Measurements from ENCODE around the gene DOCK7. TPM values are rescaled to one million over a fixed set of nuclear protein-coding genes. Genes with fewer than 3 reads are reported as not detected.

Gene DOCK7, protein sequence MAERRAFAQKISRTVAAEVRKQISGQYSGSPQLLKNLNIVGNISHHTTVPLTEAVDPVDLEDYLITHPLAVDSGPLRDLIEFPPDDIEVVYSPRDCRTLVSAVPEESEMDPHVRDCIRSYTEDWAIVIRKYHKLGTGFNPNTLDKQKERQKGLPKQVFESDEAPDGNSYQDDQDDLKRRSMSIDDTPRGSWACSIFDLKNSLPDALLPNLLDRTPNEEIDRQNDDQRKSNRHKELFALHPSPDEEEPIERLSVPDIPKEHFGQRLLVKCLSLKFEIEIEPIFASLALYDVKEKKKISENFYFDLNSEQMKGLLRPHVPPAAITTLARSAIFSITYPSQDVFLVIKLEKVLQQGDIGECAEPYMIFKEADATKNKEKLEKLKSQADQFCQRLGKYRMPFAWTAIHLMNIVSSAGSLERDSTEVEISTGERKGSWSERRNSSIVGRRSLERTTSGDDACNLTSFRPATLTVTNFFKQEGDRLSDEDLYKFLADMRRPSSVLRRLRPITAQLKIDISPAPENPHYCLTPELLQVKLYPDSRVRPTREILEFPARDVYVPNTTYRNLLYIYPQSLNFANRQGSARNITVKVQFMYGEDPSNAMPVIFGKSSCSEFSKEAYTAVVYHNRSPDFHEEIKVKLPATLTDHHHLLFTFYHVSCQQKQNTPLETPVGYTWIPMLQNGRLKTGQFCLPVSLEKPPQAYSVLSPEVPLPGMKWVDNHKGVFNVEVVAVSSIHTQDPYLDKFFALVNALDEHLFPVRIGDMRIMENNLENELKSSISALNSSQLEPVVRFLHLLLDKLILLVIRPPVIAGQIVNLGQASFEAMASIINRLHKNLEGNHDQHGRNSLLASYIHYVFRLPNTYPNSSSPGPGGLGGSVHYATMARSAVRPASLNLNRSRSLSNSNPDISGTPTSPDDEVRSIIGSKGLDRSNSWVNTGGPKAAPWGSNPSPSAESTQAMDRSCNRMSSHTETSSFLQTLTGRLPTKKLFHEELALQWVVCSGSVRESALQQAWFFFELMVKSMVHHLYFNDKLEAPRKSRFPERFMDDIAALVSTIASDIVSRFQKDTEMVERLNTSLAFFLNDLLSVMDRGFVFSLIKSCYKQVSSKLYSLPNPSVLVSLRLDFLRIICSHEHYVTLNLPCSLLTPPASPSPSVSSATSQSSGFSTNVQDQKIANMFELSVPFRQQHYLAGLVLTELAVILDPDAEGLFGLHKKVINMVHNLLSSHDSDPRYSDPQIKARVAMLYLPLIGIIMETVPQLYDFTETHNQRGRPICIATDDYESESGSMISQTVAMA (N-terminal part only)
- polyA plus RNA-seq (2013, experiment 1 of 2) = 28.9 TPM
- 26.1 TPM for polyA plus RNA-seq (2013, experiment 2 of 2)

DNA sequence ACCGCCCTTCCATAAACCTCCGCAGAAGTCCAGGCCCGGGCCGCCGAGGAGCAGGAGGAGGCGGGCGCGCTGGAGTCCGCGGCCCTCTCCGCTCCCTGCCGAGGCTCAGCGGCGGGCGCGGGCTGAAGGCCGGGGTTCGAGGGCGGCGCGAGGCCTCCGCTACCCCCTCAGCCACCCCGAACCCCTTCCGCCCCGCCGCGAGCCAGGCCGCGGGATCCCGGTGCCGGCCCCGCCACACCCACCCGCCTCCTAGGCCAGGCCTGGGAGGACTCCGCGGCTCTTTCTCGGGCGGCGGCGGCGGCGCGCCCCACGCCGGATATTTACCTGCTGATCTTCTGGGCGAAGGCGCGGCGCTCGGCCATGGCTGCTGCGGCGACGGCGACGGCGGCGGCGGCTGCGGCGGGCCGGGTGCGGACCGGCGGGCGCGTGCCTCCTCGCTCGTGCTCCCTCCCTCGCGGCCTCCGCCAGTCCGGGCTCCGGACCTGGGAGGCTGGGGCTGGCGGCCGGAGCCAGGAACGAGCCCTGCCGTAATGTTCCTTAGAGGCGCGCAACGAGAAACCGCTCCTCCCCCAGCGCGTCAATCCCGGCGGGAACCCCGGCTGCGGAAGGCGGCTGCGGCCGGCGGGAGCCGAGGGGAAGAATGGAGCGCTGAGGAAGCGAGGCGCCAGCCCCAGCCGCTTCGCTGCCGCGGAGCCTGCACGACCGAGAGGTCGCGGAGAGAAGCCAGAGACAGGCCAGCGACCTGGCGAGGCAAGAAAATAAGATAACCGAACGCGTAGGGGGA lies at the start of gene DOCK7:
TSS of gene DOCK7 (minus strand) at position 484 of the 784 bp plus-strand sequence. CDS start at position 362, 122 bp downstream.
- H3K27ac ChIP-seq (ENCODE audit: low read depth, low read length) = peak within 1 kb of the TSS; percentile 82
- WGBS = under 1% methylated on average over 107 of the region's 107 CpGs
- H3K4me1 ChIP-seq (ENCODE audit: insufficient read depth, low read length) = peaks cover 22% of the 10 kb centered on the region
- peak within 1 kb of the TSS; percentile 94 for H3K9ac ChIP-seq (ENCODE audit: low read depth, low read length)
- H3K36me3 ChIP-seq (ENCODE audit: insufficient read depth, low read length) = no peaks in the 10 kb centered on the region
- H3K4me3 ChIP-seq (ENCODE audit: low read length) = peak within 1 kb of the TSS; percentile 96
- H3K27me3 ChIP-seq (ENCODE audit: insufficient read depth, low read length) = no peaks in the 10 kb centered on the region
- H3K9me3 ChIP-seq (ENCODE audit: insufficient read depth, low read depth, low read length) = no peaks in the 10 kb centered on the region

DNA sequence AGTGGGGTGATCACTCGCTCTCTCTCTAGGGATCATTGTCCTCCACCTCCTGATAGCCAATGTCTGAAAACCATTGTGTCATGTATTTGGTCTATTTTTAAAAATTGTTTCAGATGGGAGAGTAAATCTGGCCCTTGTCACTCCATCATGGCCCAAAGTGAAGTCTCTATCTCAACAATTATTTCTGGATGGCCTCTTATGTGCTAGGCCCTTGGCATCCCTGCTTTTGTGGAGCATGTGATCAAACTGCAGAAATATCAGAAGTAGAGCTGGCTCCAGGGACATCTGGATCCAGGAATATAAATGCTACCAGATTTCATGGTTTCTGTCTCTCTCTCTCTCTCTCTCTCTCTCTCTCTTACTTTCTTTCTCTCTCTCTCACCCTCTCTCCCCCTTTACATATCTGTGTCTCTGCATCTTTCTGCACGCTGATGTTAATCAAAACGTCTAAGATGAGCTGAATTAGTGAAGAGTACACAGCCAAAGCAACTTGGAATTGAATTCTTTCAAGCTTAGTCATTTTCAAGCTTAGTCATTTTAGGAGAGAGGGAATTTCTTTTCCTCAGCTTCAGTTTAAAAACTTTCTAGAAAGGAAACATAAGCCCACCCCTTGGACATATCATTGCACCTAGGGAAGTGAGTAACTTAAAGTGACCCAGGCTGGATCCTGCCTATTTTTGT lies 47.4 kb upstream of the DOCK7 start:
- WGBS = 90% methylated on average over 3 of the region's 3 CpGs
- Histone ChIP-seq H3K4me3 (ENCODE audit: low read length) (no peak overlapping the region), H3K9me3 (ENCODE audit: insufficient read depth, low read depth, low read length) (no peaks in the 10 kb centered on the region), H3K9ac (ENCODE audit: low read depth, low read length) (no peak overlapping the region), H3K27ac (ENCODE audit: low read depth, low read length) (no peak overlapping the region), H3K4me1 (ENCODE audit: insufficient read depth, low read length) (peaks cover 7% of the 10 kb centered on the region), H3K27me3 (ENCODE audit: insufficient read depth, low read length) (no peaks in the 10 kb centered on the region), H3K36me3 (ENCODE audit: insufficient read depth, low read length) (no peaks in the 10 kb centered on the region)

DNA sequence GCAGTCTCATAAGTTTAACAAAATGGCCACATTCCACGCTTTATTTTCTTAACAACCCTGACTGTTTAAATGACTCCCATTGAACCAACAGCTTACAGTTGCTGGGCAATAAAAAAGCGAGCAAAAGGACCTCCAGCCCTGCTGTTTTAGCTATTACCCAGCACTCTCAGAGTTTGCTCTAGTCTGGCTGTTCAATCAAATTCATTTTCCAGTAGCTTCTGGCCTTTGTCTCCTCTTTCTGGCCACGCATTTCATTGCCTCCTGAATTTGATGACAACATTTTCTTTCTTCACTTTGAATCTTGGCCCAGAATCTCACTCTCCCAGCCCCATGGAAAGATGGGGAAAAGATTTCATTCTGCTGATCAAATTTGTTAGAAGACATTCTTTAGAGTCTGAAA lies 44.1 kb upstream of the DOCK7 start:
- Histone ChIP-seq H3K4me1 (ENCODE audit: insufficient read depth, low read length) (peaks cover 7% of the 10 kb centered on the region), H3K9ac (ENCODE audit: low read depth, low read length) (no peak overlapping the region), H3K27ac (ENCODE audit: low read depth, low read length) (no peak overlapping the region), H3K4me3 (ENCODE audit: low read length) (no peak overlapping the region), H3K36me3 (ENCODE audit: insufficient read depth, low read length) (no peaks in the 10 kb centered on the region), H3K27me3 (ENCODE audit: insufficient read depth, low read length) (no peaks in the 10 kb centered on the region), H3K9me3 (ENCODE audit: insufficient read depth, low read depth, low read length) (no peaks in the 10 kb centered on the region)
- WGBS = 88% methylated on average over 3 of the region's 3 CpGs

GRCh38 chr1:62728963-62729362 lies 40.8 kb upstream of the DOCK7 start:
- no peaks in the 10 kb centered on the region for H3K9me3 ChIP-seq (ENCODE audit: insufficient read depth, low read depth, low read length)
- H3K36me3 ChIP-seq (ENCODE audit: insufficient read depth, low read length) = no peaks in the 10 kb centered on the region
- H3K27me3 ChIP-seq (ENCODE audit: insufficient read depth, low read length) = no peaks in the 10 kb centered on the region
- H3K27ac ChIP-seq (ENCODE audit: low read depth, low read length) = no peak overlapping the region
- H3K4me1 ChIP-seq (ENCODE audit: insufficient read depth, low read length) = peaks cover 22% of the 10 kb centered on the region
- WGBS = 66% methylated on average over 5 of the region's 5 CpGs
- no peak overlapping the region for H3K4me3 ChIP-seq (ENCODE audit: low read length)
- no peak overlapping the region for H3K9ac ChIP-seq (ENCODE audit: low read depth, low read length)

DNA sequence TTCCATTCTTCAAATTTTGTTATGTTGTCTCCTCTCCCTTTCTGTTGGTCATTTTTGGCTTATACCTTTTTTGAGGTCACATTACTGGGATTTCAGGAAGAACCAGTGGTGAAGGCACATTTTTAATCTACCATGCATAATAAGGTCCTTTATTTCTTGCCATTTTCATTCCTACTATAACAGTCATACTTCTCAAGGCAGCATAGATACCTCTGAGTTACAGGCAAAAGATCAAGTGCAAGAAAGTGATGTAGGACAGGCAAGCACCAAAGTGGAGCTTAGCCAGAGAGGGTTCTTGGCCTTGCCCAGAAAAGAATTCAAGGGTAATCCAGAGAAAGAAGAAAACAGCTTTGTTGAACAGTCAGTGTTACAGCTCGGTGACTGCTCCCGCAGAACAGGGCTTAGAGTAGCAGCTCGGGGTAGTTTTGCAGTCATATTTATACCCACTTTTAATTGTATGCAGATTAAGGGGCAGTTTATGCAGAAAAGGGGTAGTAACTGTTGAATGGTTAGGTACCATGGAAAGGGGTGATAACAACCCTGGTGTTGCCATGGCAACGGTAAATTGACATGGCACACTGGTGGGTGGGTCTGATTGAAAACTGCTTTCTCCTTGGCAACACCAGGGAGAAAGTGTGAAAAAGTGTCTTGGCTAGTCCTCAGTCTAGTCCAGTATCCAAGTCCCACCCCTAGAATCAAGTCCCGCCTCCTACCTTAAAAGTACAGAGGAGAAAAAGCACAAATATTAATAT lies 39.6 kb upstream of the DOCK7 start:
- Histone ChIP-seq H3K27ac (ENCODE audit: low read depth, low read length) (no peak overlapping the region), H3K4me3 (ENCODE audit: low read length) (no peak overlapping the region), H3K27me3 (ENCODE audit: insufficient read depth, low read length) (no peaks in the 10 kb centered on the region), H3K9ac (ENCODE audit: low read depth, low read length) (no peak overlapping the region), H3K9me3 (ENCODE audit: insufficient read depth, low read depth, low read length) (no peaks in the 10 kb centered on the region), H3K4me1 (ENCODE audit: insufficient read depth, low read length) (peaks cover 22% of the 10 kb centered on the region), H3K36me3 (ENCODE audit: insufficient read depth, low read length) (no peaks in the 10 kb centered on the region)
- WGBS = 89% methylated on average over 4 of the region's 5 CpGs

DNA sequence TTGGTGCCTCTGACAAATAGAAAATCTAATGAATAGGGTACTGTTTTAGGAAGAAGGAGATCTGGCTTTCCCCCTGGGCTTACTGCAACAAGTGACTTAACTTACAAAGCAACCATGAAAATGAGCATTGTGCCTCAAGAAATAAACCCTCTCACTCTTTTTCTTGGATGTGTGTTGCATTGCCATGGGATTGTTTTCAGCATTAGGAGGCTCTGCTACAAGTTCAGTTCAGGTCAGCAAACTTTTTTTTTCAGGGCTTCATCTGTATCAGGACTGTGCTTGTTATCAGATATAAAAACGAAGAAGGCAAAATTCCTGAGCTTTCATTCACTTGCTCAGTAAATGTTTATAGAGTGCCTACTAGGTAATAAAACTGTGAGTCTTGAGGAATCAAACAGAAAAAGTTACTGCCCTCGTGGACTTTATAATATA lies 37.8 kb upstream of the DOCK7 start:
- Histone ChIP-seq H3K4me3 (ENCODE audit: low read length) (no peak overlapping the region), H3K36me3 (ENCODE audit: insufficient read depth, low read length) (no peaks in the 10 kb centered on the region), H3K9me3 (ENCODE audit: insufficient read depth, low read depth, low read length) (no peaks in the 10 kb centered on the region), H3K27ac (ENCODE audit: low read depth, low read length) (no peak overlapping the region), H3K4me1 (ENCODE audit: insufficient read depth, low read length) (peaks cover 18% of the 10 kb centered on the region), H3K27me3 (ENCODE audit: insufficient read depth, low read length) (no peaks in the 10 kb centered on the region), H3K9ac (ENCODE audit: low read depth, low read length) (no peak overlapping the region)
- WGBS = 98% methylated on average over 2 of the region's 2 CpGs

DNA sequence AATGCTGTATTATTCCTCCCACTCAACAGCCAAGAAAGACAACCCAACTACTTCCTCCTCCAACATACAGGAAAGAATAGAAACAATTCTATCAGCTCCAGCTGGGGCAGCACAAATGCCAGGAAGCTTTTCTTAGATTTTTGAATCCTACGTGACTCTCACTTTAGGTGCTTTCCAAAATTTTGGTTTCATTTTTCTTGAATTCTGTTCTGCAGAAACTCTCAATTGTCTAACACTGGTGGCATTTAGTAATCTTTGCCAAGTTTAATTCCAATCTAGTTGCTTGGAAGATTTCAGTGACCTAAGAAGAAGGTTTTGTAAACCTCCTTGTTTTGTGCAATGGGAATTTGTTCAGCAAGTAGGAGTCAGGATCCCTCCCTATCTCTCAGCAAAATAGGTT lies 37.1 kb upstream of the DOCK7 start:
- no peaks in the 10 kb centered on the region for H3K27me3 ChIP-seq (ENCODE audit: insufficient read depth, low read length)
- 79% methylated on average over 1 of the region's 1 CpG for WGBS
- H3K27ac ChIP-seq (ENCODE audit: low read depth, low read length) = no peak overlapping the region; the same call in 1 of the 2 replicates
- H3K4me3 ChIP-seq (ENCODE audit: low read length) = no peak overlapping the region
- H3K9me3 ChIP-seq (ENCODE audit: insufficient read depth, low read depth, low read length) = no peaks in the 10 kb centered on the region
- no peak overlapping the region for H3K9ac ChIP-seq (ENCODE audit: low read depth, low read length)
- no peaks in the 10 kb centered on the region for H3K36me3 ChIP-seq (ENCODE audit: insufficient read depth, low read length)
- peaks cover 25% of the 10 kb centered on the region for H3K4me1 ChIP-seq (ENCODE audit: insufficient read depth, low read length)

DNA sequence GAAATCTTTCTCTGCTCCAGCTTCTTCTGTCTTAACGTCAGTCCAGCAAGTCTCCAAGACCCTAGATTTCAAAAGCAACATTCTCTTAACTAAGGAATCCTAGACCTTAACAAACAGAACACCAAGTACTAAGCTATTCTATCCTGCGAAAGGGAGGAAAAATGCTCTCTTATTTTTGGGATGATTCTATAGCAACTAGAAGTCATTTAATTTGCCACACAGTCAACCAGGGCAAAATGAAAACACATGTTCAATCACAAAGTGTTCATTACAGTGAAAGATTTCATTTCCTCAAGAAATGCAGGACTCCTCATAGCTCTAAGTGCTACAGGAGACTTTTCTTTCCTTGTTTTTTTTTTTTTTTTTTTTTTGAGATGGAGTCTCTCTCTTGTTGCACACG lies 36.2 kb upstream of the DOCK7 start:
- no peak overlapping the region for H3K9ac ChIP-seq (ENCODE audit: low read depth, low read length)
- no peak overlapping the region for H3K27ac ChIP-seq (ENCODE audit: low read depth, low read length)
- no peak overlapping the region for H3K4me3 ChIP-seq (ENCODE audit: low read length)
- H3K9me3 ChIP-seq (ENCODE audit: insufficient read depth, low read depth, low read length) = no peaks in the 10 kb centered on the region
- H3K4me1 ChIP-seq (ENCODE audit: insufficient read depth, low read length) = peaks cover 25% of the 10 kb centered on the region
- no peaks in the 10 kb centered on the region for H3K27me3 ChIP-seq (ENCODE audit: insufficient read depth, low read length)
- WGBS = 95% methylated on average over 3 of the region's 3 CpGs
- H3K36me3 ChIP-seq (ENCODE audit: insufficient read depth, low read length) = no peaks in the 10 kb centered on the region

DNA sequence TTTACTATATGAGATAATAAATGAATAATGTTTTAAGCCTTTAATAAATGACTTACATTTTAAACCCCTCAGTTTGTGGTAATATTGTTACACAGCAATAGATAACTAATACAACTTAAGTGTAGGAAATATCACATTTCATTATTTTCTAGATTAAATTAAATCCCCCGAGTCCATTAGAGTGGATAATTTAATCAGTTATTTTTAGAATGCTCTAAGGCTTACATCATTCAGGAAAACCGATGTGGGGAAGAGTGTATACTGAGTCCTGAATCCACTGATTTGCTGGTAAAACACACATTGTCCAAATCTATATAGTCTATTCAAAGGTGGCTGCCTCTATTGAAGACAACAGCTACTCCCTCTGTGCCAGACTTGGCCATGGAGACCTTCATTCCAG lies 35.7 kb upstream of the DOCK7 start:
- Histone ChIP-seq H3K36me3 (ENCODE audit: insufficient read depth, low read length) (no peaks in the 10 kb centered on the region), H3K4me1 (ENCODE audit: insufficient read depth, low read length) (peaks cover 25% of the 10 kb centered on the region), H3K9me3 (ENCODE audit: insufficient read depth, low read depth, low read length) (no peaks in the 10 kb centered on the region), H3K27ac (ENCODE audit: low read depth, low read length) (no peak overlapping the region), H3K4me3 (ENCODE audit: low read length) (no peak overlapping the region), H3K27me3 (ENCODE audit: insufficient read depth, low read length) (no peaks in the 10 kb centered on the region), H3K9ac (ENCODE audit: low read depth, low read length) (no peak overlapping the region)
- WGBS = 80% methylated on average over 1 of the region's 2 CpGs
